Dedifferentiated amniotic fluid mesenchymal stem cell (primary cell): ENCODE data around the gene SKA1.
"Not testable (repeated sequence)": the region's sequence is repeated elsewhere in the genome, so short reads cannot be mapped to it uniquely, and the experiment has no call there.

Experiments
- DNase-seq: peaks from one replicate; pipeline ENCODE4 v3.0.0-alpha.2; 2016; ENCODE audit errors: extremely low spot score

SKA1 gene

DNA sequence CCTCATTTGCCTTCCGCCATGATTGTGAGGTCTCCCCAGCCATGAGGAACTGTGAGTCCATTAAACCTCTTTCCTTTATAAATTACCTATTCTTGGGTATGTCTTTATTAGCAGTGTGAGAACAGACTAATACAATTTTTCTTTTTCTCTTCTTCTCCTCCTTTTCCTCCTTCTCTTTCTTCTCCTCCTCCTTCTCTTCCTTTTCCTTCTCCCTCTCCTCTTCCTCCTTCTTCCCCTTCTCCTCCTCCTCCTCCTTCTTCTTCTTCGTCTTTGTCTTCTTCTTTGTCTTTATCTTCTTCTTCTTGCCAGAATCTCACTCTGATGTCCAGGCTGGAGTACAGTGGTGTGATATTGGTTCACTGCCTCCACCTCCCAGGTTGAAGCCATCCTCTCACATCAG is 20.2 kb downstream of the SKA1 start:
- no peak for DNase-seq

DNA sequence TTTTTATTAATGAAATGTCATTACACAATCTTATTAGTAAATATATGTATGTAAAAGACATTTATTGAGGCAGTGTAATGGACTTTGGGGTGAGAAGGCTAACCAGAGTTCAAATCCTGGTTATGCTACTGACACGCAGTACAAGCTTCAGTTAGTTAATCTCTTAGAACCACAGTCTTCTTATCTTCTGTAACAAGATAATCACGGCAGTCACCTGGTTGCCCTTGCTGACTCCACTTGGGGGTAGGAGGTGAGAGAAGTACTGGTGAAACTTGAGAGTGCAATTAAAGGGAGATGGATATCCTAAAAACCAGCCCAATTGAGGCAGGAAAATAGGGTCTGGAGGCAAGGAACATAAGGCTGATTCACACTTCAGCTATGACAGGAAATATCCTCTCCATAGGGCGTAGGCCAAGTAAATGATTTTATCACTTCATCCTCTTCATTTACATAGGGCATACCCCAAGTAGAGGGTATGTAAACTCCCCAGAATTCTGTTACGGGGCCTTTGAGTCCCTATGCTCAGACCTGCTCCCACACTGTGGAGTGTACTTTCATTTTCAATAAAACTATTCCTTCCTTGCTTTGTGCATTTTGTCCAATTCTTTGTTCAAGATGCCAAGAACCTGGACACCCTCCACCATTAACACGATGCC is 21.3 kb downstream of the SKA1 start:
- no peak for DNase-seq

DNA sequence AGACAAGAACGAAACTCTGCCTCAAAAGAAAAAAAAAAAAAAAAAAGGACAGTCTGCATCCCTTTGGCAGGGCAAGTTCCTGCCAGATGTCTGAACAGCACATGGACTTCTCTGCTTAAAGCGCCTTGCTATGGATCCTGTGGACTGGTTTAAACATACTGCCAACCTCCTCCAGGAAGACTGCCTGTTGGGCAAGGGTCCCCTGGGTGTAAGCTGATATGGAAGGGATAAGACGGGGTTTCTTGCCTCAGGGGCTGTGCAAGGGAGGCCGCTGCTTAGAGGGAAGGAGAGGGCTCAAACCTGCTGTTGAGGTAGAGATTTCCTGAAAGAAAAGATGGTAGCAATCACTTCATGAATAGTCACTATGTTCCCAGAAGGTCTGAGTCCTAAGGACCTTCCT is 22.2 kb downstream of the SKA1 start:
- no peak for DNase-seq

DNA sequence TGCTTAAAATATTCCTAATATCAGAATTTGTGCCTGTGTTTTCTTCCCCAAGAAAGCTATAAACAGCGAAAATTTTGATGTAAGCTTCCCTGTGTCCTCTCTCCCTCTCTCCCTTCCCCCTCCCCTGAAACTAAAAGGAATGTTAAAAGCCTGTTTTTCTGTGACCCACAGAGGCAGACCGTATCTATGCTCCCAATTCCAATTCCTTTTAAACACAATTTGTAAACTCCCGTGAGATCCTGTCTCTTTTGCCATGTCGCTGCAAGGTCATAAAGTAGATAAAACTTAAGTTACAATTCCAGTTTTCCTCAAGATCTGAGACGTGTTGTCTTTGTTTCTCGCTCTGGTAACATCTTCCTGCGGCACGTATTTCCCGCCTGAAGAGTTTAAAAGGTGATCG is 23.3 kb downstream of the SKA1 start:
- DNase-seq = no peak

- DNase-seq = no peak
Observed at GRCh38 chr18:50398947-50399346, 24.1 kb downstream of the SKA1 start.

GRCh38 chr18:50399582-50399981 is 24.7 kb downstream of the SKA1 start:
- DNase-seq = no peak

DNA sequence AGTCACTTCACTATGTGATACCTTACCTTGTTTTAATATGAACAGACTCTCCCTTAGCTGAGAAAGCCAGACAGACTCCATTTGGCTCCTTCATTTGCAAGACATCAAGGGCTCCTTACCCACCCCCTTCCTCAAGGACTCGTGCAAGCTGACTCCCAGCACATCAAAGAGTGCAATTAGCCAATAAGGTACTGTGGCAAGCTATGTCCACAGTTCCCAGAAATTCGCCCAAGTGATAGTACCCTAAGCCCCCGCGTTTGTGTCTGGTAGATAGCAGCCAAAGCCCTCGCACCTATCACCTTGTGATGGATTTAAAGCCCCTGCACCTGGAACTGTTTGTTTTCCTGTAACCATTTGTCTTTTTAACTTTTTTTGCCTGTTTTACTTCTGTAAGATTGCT is 25.6 kb downstream of the SKA1 start:
- not testable (repeated sequence) for DNase-seq

DNA sequence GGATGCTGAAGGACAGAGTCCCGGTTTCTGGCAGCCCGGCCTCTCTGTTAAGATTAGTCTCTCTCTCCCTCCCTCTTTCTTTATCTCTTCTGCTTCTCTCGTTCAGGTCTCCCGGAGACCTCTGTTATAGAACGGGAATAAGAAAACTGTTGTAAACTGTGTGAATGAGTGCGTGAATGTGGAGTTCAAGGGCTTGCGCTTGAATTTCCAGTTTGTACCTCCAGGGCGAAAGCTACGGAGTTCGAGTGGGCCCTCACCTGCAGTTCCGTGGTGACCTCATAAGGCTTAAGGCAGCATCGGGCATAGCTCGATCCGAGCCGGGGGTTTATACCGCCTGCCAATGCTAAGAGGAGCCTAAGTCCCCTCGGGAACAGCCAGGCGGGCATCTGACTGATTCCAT is 26.4 kb downstream of the SKA1 start:
- no peak for DNase-seq

- no peak for DNase-seq
Observed at GRCh38 chr18:50401888-50402287, 27.0 kb downstream of the SKA1 start.

GRCh38 chr18:50404752-50405581 is 30.1 kb downstream of the SKA1 start:
- DNase-seq = not testable (repeated sequence)

- DNase-seq = no peak
Observed at GRCh38 chr18:50405582-50406271, 30.9 kb downstream of the SKA1 start.

- DNase-seq = no peak
Observed at GRCh38 chr18:50409236-50409635, 34.4 kb downstream of the SKA1 start.

DNA sequence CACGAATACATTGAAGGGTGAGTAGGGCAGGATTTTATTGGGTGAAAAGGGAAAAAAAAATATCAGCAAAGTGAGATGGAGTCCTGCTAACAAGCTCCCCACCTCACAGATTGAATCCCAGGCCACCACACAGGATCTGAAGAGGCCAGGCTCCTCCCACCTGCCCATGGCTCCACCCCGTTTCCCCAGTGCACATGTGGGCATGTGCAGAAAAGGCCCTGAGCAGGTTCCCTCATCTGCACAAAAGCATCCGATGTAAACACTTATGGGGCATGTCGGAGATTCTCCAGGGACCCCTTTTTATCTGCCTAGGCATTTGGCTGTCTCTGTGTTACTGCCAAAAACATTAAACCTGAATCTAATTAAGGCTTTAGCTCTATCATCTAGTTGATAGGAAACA is 35.2 kb downstream of the SKA1 start:
- no peak for DNase-seq

DNA sequence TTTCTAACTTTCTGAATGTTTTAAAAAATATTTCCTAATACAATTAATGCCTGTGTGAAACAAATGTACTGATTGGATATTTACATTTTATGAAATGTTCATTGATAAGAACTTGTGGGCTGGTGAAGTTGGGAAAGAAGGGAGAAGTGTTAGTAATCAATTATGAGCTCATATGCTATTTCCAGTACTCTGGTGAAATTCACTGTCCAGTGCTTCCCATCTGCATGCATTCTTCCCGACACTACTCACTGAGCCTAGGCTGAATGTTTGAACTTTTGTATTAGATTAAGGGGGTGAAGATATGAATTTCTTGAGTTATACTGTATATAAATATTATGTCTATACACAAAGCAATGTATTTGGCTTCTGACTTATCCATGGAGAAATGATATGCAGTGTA is 36.0 kb downstream of the SKA1 start:
- DNase-seq = no peak

DNA sequence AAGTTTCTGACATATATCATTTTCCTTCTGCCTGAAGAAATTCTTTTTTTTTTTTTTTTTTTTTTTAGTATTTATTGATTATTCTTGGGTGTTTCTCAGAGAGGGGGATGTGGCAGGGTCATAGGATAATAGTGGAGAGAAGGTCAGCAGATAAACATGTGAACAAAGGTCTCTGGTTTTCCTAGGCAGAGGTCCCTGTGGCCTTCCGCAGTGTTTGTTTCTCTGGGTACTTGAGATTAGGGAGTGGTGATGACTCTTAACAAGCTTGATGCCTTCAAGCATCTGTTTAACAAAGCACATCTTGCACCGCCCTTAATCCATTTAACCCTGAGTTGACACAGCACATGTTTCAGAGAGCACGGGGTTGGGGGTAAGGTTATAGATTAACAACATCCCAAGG is 42.0 kb downstream of the SKA1 start:
- DNase-seq = not testable (repeated sequence)

DNA sequence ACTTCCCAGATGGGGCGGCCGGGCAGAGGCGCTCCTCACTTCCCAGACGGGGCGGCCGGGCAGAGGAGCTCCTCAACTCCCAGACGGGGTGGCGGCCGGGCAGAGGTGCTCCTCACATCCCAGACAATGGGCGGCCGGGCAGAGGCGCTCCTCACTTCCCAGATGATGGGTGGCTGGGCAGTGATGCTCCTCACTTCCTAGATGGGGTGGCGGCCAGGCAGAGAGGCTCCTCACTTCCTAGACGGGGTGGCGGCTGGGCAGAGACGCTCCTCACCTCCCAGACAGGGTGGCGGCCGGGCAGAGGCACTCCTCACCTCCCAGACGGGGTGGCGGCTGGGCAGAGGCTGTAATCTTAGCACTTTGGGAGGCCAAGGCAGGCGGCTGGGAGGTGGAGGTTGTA is 42.9 kb downstream of the SKA1 start:
- DNase-seq = not testable (repeated sequence)

GRCh38 chr18:50418650-50419049 is 43.8 kb downstream of the SKA1 start:
- DNase-seq = no peak

DNA sequence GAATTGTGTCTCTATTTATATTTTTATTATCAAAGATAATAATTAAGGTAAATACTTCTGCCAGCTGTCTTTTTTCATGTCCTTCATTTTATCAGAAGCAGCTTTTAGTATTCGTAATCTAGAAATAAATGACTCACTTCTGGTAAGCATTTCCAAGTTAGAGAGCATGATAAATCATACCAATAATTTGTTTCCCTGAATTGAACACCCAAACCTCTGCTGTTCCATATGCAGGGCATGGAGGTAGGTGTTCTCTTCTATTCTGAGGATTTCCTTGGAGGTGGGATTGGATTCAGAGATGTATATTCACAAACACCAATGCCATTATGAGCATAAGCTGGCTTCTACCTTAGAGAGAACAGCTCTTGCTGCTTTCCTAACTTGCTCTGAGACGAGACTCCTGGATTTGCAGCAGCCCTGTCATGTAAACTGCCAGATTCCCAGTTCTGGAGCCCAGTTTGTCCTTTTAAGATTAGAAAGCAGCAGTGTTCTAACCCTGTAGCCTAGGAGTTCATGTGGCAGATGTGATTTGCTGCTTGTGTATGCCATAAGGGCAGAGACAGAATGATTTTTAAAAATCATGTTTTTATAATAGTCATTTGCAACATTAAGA is 47.5 kb downstream of the SKA1 start:
- no peak for DNase-seq

DNA sequence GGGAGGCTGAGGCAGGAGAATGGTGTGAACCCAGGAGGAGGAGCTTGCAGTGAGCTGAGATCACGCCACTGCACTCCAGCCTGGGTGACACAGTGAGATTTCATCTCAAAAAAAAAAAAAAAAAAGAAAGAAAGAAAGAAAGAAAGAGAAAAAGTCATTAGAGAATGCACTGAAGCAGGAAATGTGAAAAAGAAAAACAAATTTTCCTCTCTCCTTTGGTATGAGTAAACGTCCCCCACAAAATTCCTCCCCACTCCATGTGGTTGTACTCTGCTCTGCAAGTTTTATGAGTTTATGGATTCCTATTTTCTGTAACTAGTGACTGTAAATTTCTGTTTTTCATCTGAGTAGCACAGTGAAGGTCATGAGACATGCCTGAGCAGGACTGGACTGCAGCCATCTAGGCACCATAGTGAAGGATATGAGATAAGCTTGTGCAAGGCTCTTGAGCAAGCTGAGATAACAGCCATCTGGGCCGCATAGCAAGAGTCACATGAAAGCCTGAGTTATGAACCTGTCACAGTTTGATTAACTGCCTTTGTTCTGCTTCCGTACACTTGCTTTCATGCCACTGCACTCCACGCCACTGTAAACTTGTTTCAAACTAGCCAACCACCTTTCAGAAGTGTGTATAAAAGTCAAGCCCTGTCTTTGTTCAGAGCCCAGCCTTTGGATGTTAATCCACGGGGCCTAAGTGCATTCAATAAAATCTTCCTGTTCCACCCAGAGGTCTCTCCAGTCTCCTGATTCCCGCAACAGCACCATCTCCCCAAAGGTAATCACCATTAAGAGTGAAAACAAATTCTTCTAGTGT is 50.2 kb downstream of the SKA1 start:
- DNase-seq = no peak

DNA sequence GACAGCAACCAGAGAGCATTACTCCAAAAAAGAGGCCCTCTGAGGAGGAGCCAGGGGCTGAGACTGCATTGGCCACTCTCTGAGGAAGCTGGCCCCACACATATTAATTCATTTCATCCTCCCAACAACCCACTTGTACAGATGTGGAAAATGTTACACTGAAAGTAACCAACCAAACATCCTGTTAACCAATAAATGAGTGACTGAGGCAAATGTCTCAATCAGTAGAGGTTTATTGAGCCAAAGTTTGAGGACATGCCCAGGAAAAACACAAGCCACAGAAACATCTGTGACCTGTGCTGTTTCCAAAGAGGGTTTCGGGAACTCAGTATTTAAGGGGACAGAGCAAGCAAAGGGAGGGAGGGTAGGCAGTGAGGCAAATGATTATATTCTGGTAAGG is 53.0 kb downstream of the SKA1 start:
- DNase-seq = no peak

DNA sequence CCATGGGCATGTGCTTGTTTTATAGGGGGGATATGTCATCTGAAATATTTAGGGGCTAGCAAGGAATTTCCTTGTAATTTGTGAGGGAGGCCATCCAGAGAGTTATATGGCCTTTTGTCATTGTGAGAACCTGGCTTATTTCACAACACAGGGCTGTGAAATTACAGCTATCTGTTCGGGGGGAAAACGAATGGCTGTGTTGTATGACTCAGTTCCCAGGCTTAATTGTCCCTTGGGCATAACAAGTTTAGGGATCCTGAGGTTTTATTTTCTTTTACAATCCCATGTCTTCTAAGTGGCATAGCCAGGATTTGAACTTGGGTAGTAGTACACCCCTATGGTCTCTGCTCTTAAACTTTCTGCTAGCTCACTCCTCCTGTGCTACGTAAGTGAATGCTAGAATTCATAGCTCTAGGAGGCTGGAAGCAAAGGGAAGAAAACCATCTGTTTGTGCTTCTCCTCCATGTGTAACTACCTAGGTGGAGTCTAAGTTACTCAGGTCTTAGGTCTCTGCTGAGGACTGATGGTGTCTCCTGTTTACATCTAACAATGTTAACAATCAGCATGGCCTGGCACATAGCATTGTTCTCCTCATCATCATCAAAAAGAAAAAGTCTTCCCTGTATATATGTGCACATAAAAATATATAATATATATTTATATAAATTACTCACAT is 53.8 kb downstream of the SKA1 start:
- no peak for DNase-seq
